HG03571 (cell line): Measurements from ENCODE around the gene OR1F1.
"Not testable (repeated sequence)": the region's sequence is repeated elsewhere in the genome, so short reads cannot be mapped to it uniquely, and the experiment has no call there.

Experiments used
- ATAC-seq: cut with Tn5 transposase; IDR thresholded peaks from one replicate; pipeline ENCODE4 v1.9.1; 2021; ENCODE audit not compliant: unreplicated experiment

The OR1F1 gene

DNA sequence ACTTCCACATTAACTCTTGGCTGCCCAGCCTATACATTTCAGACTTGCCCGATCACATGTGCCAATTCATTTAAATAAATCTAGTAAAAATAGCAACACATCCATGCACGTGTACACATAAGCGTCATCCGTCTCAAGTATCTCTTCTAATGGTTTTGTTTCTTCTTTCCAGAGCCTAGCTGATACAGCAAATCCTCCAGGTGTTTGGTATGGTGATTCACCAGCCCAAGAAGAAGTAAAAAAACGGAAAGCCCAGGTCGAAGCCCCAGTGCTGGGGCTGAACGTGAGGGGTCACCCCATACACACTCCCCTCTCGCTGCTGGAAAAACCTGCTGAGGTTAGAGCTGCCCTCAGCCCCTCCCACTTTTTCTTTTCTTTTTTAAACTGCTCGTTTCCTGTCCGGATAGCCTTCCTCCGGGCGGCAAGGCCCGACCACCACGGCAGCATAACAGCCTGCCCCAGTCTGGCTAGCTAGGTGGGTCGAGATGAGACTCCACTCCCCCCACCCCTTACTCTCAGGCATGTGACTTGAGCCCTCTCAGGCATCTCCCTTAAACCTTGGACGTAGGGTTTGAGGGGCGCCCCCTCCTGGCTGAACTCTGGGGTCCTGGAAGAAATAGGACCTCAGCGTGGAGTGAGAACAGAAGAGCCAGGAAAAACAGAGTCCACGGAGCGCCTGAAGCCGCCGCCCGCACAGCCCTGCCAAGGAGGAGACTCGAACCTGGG lies 13.9 kb upstream of the OR1F1 start:
- ATAC-seq: no peak

DNA sequence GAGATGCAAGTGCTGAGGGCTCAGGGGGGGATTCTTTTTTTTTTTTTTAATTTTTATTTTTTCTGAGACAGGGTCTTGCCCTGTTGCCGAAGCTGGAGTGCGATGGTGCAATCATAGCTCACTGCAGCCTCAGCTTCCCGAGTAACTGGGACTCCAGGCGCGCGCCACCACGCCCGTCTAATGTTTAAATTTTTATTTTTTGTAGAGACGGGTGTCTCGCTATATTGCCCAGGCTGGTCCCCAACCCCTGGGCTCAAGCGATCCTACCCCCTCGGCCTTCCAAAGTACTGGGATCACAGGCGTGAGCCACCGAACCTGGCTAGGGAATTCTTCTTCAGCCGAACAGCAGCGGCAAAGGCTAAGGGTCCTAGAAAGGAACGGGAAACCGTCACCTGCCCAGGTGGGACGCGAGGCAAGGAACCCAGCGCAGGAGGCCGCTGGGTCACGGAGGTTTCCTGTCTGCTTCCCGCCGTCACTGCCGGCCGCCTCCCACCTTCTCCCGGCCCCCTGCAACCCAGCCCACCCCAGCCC lies 13.3 kb upstream of the OR1F1 start:
- ATAC-seq: no peak

DNA sequence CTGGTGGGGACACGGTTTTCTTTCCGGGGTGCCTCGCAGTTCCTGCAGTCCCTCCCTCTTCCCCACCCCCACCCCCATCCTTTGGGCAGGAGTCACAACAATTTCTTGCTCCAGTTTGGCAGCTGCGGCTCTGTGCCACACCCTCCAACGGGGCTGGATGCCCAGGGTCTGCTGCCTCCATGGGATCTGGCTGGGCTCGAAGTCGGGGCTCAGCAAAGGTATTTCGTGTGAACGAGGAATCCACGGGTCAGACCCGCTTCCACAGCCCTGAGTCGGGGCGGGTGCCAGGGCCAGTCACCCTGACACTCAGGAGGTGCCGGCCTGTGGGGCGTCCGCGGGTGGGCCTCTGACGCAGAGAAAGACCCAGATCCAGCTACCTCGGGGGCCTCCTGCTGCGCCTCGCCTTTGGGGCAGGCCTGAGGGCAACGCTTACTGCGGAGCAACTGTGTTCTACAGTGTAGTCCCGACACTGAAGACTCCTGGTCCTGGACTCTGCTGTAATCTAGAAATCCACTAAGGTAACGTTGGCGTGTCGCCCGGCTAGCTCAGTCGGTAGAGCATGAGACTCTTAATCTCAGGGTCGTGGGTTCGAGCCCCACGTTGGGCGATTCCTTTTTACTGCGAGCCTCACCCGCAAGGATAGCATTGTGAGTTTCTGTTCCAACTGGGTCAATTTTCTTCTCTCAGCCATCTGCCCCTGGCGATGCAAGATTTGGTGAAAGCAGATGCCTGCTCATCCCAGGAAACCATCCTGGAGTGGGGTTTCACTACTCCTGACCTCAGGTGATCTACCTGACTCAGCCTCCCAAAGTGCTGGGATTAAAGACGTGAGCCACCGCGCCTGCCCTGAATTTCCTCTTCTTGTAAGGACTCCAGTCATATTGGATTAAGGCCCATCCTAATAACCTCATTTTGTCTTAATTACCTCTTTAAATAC lies 12.6 kb upstream of the OR1F1 start:
- ATAC-seq: no peak

DNA sequence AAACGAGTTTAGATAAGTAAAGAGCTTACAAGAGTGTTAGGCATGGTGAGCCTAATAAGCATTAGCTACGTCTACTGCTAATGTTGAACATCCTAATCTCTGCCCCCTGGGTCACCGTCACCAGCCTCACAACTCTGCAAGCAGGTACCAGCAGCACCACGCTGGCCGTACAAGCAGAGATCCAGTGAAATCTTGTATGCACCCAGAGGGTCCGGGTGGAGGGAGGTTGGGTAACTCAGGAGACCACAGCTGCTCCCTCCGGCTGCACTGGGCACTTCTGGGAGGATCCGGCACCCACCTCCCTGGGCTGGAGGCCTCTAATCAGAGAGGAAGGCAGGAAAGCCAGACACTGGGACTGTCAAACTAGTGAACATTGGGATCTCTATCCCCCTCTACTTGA lies 8.4 kb upstream of the OR1F1 start:
- no peak for ATAC-seq

DNA sequence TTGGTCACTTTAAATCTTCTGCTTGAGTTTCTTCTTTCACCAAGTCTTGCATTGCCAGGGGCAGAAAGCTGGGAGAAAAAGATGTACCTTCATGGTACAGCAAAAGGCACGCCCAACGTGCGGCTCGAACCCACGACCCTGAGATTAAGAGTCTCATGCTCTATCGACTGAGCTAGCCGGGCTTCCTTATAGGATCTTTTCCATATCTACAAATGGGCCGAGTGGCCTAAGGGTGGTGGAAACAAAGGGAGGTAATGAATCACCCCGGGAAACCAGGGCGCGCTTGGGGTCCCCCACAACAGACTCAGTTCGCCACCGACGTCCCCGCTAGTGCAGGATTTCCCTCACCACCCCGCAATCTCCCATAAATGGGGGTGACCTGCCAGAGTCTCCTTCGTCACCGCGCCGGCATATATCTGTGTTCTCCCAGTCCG lies 7.5 kb upstream of the OR1F1 start:
- no peak for ATAC-seq

DNA sequence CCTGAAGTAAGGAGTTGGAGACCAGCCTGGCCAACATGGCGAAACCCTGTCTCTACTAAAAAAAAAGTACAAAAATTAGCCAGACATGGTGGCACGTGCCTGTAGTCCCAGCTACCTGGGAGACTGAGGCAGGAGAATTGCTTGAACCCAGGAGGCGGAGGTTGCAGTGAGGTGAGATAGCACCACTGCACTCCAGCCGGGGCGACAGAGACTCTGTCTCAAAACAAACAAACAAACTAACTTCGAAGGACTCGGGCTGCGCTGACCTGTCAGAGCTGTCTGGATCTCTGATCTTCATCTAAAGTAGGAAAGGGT lies 5.8 kb upstream of the OR1F1 start:
- ATAC-seq: not testable (repeated sequence)

DNA sequence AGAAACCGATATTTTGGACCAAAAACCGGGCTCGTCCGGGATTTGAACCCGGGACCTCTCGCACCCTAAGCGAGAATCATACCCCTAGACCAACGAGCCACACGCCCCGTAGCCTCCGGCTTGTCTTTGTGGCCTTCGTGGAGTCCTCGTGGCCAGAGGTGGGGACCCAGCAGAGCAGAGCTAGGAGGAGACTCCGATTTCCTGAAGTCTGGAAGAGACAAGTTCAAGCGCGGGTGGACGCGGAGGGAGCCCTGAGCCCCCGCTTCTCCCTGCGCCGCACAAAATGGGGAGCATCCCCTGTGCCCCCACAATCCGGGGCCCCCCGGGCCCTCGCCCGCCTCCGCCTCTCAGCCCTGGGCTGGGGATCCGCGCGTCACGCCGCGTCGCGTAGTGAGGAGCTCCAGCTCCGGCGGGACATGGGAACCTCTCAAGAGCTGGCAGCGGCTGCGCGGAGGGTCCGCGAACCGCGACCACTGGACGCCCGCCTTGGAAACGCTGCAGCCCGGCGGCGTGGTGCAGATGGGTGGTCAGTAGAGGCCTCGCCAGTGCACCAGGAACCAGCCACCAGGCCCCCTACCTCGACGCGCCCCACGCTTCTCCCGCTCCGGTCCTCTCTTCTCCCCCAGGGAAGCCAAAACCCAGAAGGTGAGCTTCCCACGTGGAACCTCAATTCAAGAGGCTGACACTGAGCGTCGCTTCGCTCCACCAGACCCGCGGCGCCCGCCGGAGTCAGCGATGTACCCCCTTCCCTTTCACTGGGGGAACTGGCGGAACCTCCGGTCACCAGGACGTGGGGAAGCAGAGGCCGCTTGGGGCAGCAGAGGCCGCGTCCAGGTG lies 5.2 kb upstream of the OR1F1 start:
- ATAC-seq: no peak

DNA sequence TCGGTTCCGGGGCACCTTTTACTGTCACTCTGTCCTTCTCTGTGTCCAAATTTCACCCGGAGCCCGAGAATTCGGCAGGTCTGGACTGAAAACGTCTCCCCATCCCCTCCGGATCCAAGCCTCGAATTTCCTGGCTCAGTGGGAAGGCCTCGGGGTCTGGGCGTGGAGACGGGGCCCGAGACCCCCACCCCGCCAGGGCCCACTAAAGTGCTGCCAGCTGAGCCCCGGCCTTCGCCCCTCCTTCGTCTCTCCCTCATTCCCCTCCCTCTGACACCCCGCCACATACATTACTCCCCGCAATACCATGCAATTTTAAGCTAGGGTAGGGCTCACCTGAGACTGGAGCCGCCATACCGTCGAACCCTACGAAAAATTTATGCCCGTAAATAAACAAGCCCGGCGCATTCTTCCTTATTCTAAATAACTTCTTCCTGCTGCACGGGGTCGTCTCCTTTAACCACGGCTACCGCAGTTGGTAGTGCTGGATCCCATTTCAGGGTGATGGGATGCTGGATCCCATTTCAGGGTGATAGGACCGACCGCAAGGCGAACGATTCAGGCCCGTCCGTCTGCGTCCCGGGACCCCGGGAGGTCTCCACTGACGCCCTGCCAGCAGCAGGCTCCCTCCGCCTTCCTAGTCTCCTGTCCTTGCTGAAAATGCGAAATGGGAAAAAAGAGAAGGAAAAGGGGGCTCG lies 4.4 kb upstream of the OR1F1 start:
- no peak for ATAC-seq

DNA sequence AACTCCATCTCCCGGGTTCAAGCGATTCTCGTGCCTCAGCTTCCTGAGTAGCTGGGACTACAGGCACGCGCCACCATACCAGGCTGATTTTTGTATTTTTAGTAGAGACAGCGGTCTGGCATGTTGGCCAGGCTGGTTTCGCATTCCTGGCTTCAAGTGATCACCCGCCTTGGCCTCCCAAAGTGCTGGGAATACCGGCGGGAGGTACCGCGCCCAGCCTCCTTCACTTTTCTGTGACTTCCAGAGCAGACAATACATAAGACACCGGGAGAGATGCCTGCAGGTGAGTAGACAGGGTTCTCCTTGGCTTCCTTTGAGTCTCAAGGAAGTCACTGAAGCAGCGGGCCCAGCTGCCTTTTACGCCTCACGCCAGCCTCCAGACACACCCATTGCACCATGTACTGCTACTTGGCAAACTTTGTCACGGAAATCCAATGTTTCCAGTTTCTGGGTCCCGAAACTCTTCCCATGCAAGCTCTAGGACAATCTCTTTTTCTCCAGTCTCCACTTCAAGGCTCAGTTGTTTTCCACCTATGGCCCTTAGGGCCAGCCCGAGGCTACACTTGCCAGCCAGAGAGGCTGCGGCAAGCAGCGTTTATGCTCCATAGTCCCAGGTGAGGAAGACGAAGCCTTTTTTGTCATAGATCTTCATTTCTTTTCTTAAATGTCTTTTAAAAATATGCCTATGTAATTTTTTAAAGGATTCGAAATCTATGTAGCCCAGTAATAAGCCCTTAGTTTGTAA lies 886 bp upstream of the OR1F1 start:
- ATAC-seq: no peak

DNA sequence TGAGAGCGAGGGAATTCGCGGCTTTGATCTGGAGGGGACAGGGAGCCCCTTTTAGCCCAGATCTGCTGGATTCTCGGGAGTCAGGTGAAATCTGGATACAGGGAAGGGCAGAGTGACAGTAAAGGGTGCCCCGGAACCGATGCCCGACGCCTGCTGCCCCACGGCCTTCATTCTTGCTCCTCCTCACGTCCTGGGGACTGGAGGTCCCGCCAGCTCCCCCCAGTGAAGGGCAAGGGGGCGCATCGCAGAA lies 596 bp downstream of the OR1F1 start:
- no peak for ATAC-seq

DNA sequence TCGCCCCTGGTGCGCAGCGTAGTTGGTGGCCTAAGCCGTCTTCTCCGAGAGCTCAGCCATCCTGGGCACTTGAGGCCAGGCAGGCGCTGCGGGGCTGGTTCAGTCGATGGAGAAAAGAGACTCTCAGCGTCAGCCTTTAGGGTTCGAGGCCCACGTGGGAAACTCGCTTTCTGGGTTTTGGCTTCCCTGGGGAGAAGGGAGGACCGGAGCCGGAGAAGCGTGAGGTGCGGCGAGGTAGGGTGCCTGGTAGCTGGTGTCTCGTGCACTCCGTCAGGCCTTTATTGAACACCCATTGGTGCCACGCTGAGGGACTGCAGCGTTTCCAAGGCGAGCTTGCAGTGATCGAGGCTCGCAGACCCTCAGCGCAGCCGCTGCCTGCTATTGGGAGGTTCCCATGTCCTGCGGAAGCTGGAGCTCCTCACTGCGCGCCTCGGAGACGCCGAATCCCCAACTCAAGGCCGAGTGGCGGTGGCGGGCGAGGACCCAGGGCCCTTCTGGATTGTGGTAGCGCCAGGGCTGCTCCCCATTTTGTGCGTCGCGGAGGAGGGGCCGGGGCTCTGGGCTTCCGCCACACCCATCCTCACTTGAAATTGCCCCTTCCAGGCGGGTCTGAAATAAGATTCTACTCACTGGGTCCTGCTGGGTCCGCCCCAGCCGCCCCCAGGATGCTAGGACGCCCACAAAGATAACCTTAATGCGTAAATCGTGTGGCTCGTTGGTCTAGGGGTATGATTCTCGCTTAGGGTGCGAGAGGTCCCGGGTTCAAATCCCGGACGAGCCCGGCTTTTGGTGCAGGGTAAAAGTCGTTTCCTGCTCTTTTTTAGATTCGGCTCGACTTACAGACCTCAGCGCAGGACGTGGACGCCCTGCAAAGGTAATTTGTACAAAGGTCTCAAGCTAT lies 1.2 kb downstream of the OR1F1 start:
- ATAC-seq: no peak

DNA sequence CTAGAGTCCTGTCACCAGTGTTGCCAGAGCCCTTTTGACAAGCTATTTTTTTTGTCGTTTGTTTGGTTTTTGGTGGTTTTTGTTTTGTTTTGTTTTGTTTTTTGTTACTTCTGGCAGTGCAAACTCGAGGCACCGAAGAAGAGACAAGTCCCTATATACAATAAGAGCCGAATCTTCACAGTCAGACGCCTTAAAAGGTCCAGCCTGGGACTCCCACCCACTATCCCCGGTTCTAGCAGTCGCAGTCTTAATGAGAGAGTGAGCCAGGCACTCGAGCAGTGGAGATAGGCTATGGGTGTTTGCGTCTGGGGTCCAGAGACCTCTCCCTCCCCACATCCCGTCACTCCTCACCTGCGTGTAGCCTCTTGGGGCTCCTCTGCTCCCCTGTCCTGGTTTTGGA lies 1.9 kb downstream of the OR1F1 start:
- ATAC-seq: no peak

DNA sequence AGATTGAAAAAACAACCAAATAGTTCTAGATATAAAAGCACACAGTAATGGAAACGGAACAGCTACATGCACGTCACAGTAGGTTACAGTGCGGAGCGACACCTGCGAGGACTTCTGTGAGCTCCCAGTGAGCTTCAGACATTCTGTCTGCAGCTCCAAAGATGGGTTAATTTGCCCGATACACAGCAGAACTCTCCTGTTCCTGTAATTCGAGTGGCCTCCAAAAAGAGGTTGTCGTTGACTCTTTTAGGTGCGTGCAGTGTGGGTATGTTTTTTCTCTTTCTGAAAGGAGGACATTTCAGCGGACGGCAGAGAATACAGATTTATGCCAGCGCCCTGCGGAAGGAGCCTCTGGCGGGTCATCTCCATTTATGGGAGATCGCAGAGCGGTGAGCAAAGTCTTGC lies 2.9 kb downstream of the OR1F1 start:
- no peak for ATAC-seq

DNA sequence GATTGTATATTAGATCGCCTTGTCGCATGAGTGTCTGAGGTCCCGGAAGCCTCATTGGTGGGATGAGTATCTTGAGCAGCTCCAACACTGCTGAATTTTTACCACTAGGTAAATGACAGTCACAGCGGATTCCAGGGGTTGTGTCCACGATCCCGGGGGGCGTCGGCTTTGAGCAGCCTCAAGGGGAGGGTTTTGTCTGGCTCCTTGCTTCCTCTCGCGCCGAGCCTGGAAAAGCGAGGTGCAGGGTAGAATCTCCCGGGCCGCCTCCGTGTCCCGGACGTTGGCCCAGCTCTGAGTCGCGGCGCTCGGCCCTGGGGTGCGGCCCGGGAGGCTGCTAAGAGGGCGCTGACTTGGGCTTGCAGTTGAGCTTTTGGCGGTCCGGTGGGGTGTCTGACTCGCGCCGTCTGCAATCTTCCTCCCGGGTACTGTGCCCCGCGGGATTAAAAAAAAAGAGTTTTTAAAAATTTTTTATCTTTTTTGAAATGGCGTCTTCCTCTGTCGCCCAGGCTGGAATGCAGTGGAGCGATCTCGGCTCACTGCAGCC lies 4.5 kb downstream of the OR1F1 start:
- no peak for ATAC-seq

DNA sequence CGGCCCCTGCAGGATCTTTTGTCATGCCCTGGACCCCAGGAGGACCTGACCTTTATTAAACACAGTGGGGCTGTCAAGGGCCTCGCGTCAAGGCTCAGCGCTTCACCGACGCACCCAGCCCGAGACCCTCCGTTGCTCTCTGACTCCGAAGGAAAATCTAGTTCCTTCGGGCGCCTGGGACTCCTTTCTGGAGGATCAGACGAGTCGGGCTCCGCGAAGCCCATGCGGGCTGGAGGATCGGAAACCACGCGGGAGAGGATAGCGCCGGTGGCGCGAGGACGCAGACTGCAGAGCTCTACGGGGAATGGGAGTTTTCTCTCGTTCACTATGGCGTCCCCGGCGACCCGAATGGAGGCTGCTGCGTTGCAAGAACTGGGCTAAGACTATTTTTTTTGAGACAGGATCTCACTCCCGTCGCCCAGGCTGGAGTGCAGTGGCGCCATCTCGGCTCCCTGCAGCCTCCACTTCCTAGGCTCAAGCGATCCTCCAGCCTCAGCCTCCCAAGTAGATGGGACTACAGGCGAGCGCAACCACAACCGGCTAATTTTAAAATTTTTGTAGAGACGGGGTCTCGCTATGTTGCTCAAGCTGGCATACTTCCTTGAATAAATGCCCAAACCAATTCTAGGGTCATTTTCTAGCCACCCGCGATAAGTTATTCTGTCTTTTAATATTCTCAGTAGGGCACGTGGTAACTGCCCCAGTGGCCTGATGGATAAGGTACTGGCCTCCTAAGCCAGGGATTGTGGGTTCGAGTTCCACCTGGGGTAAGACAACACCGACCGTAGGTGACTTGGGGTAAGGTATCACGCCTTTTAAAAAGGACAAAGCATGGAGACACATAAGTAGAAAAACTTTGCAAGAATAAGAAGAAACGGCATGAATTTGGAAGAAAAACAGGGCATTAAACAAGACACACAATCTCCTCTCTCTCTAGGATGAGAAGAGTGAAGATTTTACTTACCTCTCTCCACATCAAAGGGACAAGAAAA lies 5.5 kb downstream of the OR1F1 start:
- no peak for ATAC-seq

DNA sequence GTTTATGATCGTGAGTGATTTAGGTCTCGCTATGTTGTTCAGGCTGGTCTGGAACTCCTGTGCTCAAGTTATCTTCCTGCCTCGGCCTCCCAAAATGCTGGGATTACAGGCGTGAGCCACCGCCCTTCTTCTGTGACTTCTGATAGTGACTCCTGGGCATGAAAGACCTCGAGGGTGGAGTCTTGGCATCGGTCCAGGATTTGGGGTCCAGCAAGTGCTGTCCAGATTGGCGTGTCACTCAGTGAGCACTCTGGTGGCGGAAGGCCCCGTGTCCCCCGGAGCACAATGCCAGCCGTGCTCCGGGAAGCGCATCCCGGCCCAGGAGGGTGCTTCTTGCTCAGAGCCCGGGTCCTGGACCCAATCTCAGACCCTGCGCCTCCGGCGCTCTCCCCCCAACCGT lies 6.8 kb downstream of the OR1F1 start:
- ATAC-seq: no peak

DNA sequence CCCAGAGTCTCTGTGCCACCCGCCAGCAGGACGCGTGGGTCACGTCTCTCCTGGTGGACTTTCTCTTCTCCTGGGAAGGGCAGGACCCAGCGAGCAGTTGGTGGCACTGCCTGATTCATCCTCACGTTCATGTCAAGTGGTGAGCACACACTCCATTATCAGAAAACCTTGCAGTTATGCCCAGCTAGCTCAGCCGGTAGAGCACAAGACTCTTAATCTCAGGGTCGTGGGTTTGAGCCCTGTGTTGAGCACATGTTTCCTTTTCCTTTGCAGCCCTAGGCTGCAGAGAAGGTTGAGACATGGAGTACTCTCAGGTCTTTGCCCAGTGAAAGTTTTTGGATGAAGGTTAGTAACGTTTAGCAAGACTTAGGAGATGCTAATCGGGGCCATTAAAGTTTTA lies 8.0 kb downstream of the OR1F1 start:
- no peak for ATAC-seq
